Heart left ventricle (tissue), 16 donors: ENCODE data around the gene FOSL2. TPM values are rescaled to one million over a fixed set of nuclear protein-coding genes. Genes with fewer than 3 reads are reported as not detected.

Source experiments
- ATAC-seq, 4 donors: fragments of 200-7000 bp; cut with Tn5 transposase; one replicate each; pipeline ENCODE4 v1.9.1; 2020 to 2022; ENCODE audit warnings: moderate library complexity in 4 of 4, mild to moderate bottlenecking in 3 of 4, moderate number of reproducible peaks in 1 of 4
- DNase-seq, 5 donors: peaks; one replicate each; pipeline ENCODE4 v3.0.0-alpha.2; 2020
- H3K27ac ChIP-seq, 12 donors: fragments of 200-600 bp; sonication (generic) in 4 of 12; one replicate each; pipeline versions ENCODE4 v1.5.0 to v1.8.0; 2016 to 2022; ENCODE audit warnings: mild to moderate bottlenecking in 2 of 12
- H3K27me3 ChIP-seq, 9 donors: fragments of 200-600 bp; sonication (generic) in 2 of 9; one replicate each; pipeline versions ENCODE4 v1.5.1 to v1.8.0; 2016 to 2022; ENCODE audit warnings: mild to moderate bottlenecking in 3 of 9
- H3K36me3 ChIP-seq, 9 donors: fragments of 200-600 bp; sonication (generic) in 2 of 9; one replicate each; pipeline versions ENCODE4 v1.5.0 to v1.8.0; 2018 to 2022; ENCODE audit warnings: mild to moderate bottlenecking in 2 of 9
- H3K4me1 ChIP-seq, 12 donors: fragments of 200-600 bp; sonication (generic) in 4 of 12; one replicate each; pipeline versions ENCODE4 v1.5.0 to v1.8.0; 2016 to 2022; ENCODE audit warnings: mild to moderate bottlenecking in 3 of 12
- H3K4me3 ChIP-seq, 12 donors: fragments of 200-600 bp; sonication (generic) in 4 of 12; one replicate each; pipeline versions ENCODE4 v1.5.0 to v1.8.0; 2017 to 2022; ENCODE audit warnings: mild to moderate bottlenecking in 9 of 12, moderate library complexity in 4 of 12
- H3K9me3 ChIP-seq, 12 donors: fragments of 200-600 bp; sonication (generic) in 4 of 12; one replicate each; pipeline versions ENCODE4 v1.5.0 to v1.8.0; 2016 to 2022; ENCODE audit warnings: mild to moderate bottlenecking in 1 of 12
- POLR2A ChIP-seq, 2 donors: fragments of 450-650 bp; IDR thresholded peaks; one replicate each; pipeline ENCODE4 v1.6.1; 2017; ENCODE audit warnings: antibody characterized with exemption in 2 of 2, mild to moderate bottlenecking in 2 of 2, moderate library complexity in 2 of 2
- WGBS, 4 donors: extraction: QIAGEN DNeasy Blood & Tissue Kit in 2 of 4; methylation state at CpG; one replicate each; pipeline versions ENCODE4 v1.1.5 to v1.1.7; 2013 to 2018; 5-methylcytosine and 5-hydroxymethylcytosine counted together
- intact Hi-C, 10 donors: fragments of 100-400 bp; cut with DNase I; formaldehyde crosslinking; loops; one replicate each; pipeline versions ENCODE4 v1.11.1 to v1.14.2; 2022
- polyA plus RNA-seq, 2 donors: library from polyadenylated mRNA; stranded (reverse); fragments of 200-250 nt; gene quantifications; one replicate each; pipeline ENCODE4 v1.2.3, GENCODE V29; 2013
- total RNA-seq, 9 donors: library from RNA; depleted of rRNA in 2 of 9; stranded (reverse); fragments of >200 nt in 2 of 9; fragmentation: NEBNext Ultra II Directional in 3 of 9; extraction: Animal tissue kit (Norgen Biotek cat#: 25700) in 3 of 9; gene quantifications; one replicate each; pipeline versions ENCODE4 v1.1.0 to v1.2.4, GENCODE V29; 2016 to 2023
- TF ChIP-seq, protein P1 (sequence below), 12 donors: fragments of 200-600 bp; sonication (generic) in 4 of 12; IDR thresholded peaks; one replicate each; pipeline versions ENCODE4 v1.5.0 to v1.8.0; 2018 to 2022; ENCODE audit warnings: antibody characterized with exemption in 12 of 12, mild to moderate bottlenecking in 5 of 12
- donor health status: ischemic (EF 13 %, LVEDD 7.1; RV severe dilation, severe dysfunction).
- donor health status: healthy with polysubstance abuse.
- donor health status: DM: no; HTN: yes; CAD: no.
- donor health status: DM: no; HTN: no; CAD: no.
- donor health status: ischemic (EF 25% LVEDD 6.9; RV normal size, moderate dysfunction).
- donor health status: ischemic (EF 25% LVEDD 5.7; RV mildly dilated, moderate dysfunction).
- donor health status: healthy.
- donor health status: DM: yes; HTN: yes; CAD: no.
- donor health status: ischemic (EF 35%, LVEDD 5.7; RV mildly dilated, moderate dysfunction).
- donor health status: nonischemic (EF 11% LVEDD 7.7; RV severe dilation, severe dysfunction).
- donor health status: DM: yes; HTN: yes; CAD: no.
- donor health status: PGD.
- donor health status: ischemic (EF 29% LVEDD 5.4; RV normal size, mild dysfunction).
- donor health status: nonischemic (EF 23%, LVEDD 6.1; RV moderate dilation, normal function).

FOSL2 gene
- total and polyA plus RNA-seq, 11 donors, result 15.2 to 144 (median 50.2) TPM

DNA sequence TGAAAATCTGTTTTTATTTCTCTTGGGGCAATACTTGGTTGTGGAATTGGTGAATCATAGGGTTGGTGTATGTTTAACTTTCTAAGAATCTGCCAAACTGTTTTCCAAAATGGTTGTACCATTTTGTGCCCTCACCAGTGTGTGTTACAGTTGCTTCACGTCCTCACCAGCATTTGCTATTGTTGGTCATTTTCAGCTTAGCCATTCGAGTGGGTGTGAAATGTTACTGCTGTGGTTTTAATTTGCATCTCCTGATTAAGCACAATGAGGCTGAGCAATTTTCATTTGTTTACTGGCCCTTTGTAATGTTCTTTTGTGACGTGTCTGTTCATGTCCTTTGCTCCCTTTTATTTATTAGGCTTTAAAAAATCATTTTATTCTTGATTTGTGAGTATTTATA, 49.7 kb downstream of the FOSL2 start:
- TF ChIP-seq POLR2A (IDR thresholded peaks at IDR 0.05), result no peak
- TF ChIP-seq, protein P1, sequence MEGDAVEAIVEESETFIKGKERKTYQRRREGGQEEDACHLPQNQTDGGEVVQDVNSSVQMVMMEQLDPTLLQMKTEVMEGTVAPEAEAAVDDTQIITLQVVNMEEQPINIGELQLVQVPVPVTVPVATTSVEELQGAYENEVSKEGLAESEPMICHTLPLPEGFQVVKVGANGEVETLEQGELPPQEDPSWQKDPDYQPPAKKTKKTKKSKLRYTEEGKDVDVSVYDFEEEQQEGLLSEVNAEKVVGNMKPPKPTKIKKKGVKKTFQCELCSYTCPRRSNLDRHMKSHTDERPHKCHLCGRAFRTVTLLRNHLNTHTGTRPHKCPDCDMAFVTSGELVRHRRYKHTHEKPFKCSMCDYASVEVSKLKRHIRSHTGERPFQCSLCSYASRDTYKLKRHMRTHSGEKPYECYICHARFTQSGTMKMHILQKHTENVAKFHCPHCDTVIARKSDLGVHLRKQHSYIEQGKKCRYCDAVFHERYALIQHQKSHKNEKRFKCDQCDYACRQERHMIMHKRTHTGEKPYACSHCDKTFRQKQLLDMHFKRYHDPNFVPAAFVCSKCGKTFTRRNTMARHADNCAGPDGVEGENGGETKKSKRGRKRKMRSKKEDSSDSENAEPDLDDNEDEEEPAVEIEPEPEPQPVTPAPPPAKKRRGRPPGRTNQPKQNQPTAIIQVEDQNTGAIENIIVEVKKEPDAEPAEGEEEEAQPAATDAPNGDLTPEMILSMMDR (IDR thresholded peaks at IDR 0.05), result no peak

DNA sequence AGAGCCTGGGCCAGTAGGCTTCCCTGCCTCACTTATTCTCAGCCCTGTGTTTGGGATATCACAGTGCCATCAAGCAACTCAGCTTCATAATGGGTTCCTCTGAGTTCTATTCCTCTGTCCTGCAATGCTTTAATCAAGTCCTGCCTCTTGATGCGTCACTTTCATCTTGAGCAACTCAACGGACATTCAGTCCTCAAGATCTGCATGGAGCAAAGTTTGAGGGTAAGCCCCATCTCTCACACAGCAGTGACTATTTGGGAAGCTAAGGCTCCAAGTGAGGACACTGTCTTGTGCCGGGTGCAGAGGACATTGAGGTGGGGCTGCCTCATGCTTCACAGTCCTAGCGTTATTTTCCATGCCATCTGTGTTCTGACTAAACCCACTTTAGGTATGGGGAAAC, 52.3 kb downstream of the FOSL2 start:
- H3K36me3 ChIP-seq, result no peaks in the 10 kb centered on the region
- ATAC-seq (no peak), DNase-seq (no peak)
- no peaks in the 10 kb centered on the region for H3K9me3 ChIP-seq
- H3K27me3 ChIP-seq, result no peaks in the 10 kb centered on the region
- WGBS, 4 donors, result 90 to 94% (median 92%) methylated on average over 4 of the region's 4 CpGs
- TF ChIP-seq, protein P1 (IDR thresholded peaks at IDR 0.05), result no peak
- no peak for TF ChIP-seq POLR2A (IDR thresholded peaks at IDR 0.05)
- intact Hi-C loops, result no loop called here
- no peak overlapping the region for H3K4me3 ChIP-seq
- H3K4me1 ChIP-seq, result peaks cover 0 to 43% (median 0%) of the 10 kb centered on the region in 12 donors
- no peak overlapping the region for H3K27ac ChIP-seq

More for the DNA sequence above, 49.7 kb downstream of the FOSL2 start:
- Histone ChIP-seq H3K36me3 (no peaks in the 10 kb centered on the region), H3K4me3 (no peak overlapping the region), H3K4me1 (peaks cover 0 to 25% (median 0%) of the 10 kb centered on the region in 12 donors), H3K27me3 (no peaks in the 10 kb centered on the region), H3K9me3 (no peaks in the 10 kb centered on the region), H3K27ac (no peak overlapping the region)
- ATAC-seq (no peak), DNase-seq (no peak)
- intact Hi-C loops, result no loop called here
- 75 to 82% (median 78%) methylated on average over 3 of the region's 3 CpGs for WGBS, 4 donors

DNA sequence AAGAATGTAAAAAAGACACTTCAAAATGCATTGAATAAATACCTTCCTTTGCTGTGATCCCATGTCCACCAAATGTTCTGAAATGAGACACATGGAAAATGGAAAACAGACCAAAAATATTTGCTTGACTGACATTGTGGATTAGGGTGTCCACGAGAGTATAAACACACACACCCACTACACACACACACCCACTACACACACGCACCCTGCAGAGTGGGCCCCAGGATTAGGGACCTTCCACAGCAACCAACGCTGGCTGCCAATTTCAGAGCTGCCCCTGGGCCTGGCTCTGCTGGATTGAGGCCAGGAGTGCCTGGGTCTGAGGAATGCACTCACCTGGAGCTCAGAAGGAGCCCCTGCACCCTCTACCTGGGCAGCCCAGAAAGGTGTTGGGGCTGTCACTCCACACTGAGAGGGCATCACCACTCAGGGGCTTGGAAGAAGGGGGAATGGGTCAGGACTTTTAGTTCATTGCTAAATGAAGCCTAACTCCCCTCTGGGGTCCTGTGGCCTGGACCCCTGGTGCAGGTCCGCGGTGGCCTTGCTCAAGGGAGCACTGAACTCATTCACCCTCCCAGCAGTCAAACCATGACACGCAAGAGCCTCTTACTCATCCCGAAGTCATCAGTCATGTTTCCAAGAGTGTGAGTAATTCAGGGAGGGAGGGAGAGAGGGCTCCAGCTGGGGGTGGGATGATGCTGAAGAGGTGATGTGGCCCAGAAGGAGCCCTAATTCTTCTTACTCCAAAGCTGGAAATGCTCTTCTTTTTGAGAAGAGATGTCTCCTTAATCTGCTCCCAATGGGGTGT, 53.0 kb downstream of the FOSL2 start:
- TF ChIP-seq POLR2A (IDR thresholded peaks at IDR 0.05), result no peak
- TF ChIP-seq, protein P1 (IDR thresholded peaks at IDR 0.05), result no peak
- intact Hi-C loops, result no loop called here
- 73 to 80% (median 77%) methylated on average over 5 to 7 of the region's 7 CpGs for WGBS, 4 donors
- H3K9me3 ChIP-seq, result no peaks in the 10 kb centered on the region
- H3K27ac ChIP-seq, result no peak overlapping the region
- ATAC-seq, result peak in 2 of 4 donors; percentile 53 to 81
- H3K4me3 ChIP-seq, result no peak overlapping the region
- H3K36me3 ChIP-seq, result no peaks in the 10 kb centered on the region
- H3K27me3 ChIP-seq, result no peaks in the 10 kb centered on the region
- H3K4me1 ChIP-seq, result peaks cover 0 to 48% (median 0%) of the 10 kb centered on the region in 12 donors
- peak in 1 of 5 donors; percentile 48 for DNase-seq

DNA sequence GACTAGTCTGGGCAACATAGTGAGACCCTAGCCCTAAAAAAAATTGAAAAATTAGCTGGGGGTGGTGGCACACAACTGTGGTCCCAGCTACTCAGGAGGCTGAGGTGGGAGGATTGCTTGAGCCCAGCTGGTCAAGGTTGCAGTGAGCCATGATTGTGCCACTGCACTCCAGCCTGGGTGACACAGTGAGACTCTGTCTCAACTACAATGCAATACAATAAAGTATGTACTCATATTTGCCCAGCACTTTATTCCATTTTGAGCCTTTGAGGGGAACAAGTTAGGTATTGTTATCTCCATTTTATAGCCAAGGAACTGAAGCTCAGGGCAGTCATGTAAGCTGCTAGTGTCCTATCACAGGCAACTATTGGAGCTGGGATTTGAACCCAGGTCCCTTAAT, 53.9 kb downstream of the FOSL2 start:
- Histone ChIP-seq H3K36me3 (no peaks in the 10 kb centered on the region), H3K9me3 (no peaks in the 10 kb centered on the region), H3K27ac (no peak overlapping the region), H3K4me1 (peaks cover 0 to 48% (median 0%) of the 10 kb centered on the region in 12 donors), H3K4me3 (no peak overlapping the region), H3K27me3 (no peaks in the 10 kb centered on the region)
- TF ChIP-seq, protein P1 (IDR thresholded peaks at IDR 0.05), result no peak
- TF ChIP-seq POLR2A (IDR thresholded peaks at IDR 0.05), result no peak
- DNase-seq (no peak), ATAC-seq (no peak)
- intact Hi-C loops, result no loop called here
